Measurements from ENCODE around the gene TP53I3. TPM values are rescaled to one million over a fixed set of nuclear protein-coding genes. Genes with fewer than 3 reads are reported as not detected.

The TP53I3 gene
- total RNA-seq, 1 donor from 2014 or later = 1.2 TPM

DNA sequence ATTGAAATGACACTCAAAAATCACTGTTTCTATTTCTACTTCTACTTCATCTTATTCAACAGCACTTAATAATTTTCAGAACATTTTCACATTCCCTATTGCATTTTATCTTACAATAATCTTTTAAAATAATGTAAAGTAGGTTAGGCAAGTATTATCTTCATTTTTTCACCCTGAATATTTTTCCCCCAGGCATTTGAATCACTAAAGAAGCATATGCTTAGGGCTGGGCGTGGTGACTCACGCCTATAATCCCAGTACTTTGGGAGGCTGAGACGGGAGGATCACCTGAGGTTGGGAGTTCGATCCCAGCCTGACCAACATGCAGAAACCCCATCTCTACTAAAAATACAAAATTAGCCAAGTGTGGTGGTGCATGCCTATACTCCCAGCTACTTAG, 44.1 kb downstream of the TP53I3 start:
- peaks cover 27% of the 10 kb centered on the region for H3K36me3 Mint-ChIP-seq (ENCODE audit: low read depth)
- H3K9me3 Mint-ChIP-seq = no peaks in the 10 kb centered on the region
- peaks cover 8% of the 10 kb centered on the region for H3K4me1 Mint-ChIP-seq
- no peak overlapping the region for H3K4me3 Mint-ChIP-seq
- DNase-seq = no peak
- no peaks in the 10 kb centered on the region for H3K27me3 Mint-ChIP-seq
- intact Hi-C loops (cut with micrococcal nuclease) = no loop called here
- H3K27ac Mint-ChIP-seq = no peak overlapping the region

- no peaks in the 10 kb centered on the region for H3K9me3 Mint-ChIP-seq
- H3K27me3 Mint-ChIP-seq = no peaks in the 10 kb centered on the region
- no peak overlapping the region for H3K27ac Mint-ChIP-seq
- H3K4me1 Mint-ChIP-seq = peaks cover 6% of the 10 kb centered on the region
- peaks cover 27% of the 10 kb centered on the region for H3K36me3 Mint-ChIP-seq (ENCODE audit: low read depth)
- DNase-seq = no peak
- no peak overlapping the region for H3K4me3 Mint-ChIP-seq
- intact Hi-C loops (cut with micrococcal nuclease) = no loop called here
Measured at GRCh38 chr2:24038786-24039499, 45.7 kb downstream of the TP53I3 start.

Other genes with a start within 250 kb of the TP53I3 start
- gene ATAD2B, start 157.7 kb downstream of the TP53I3 start, total RNA-seq = 23.9 and 24.3 TPM in 2 replicates
- gene UBXN2A, start 144.4 kb downstream of the TP53I3 start, total RNA-seq = 11.5 and 13.1 TPM in 2 replicates
- gene MFSD2B, start 74.7 kb downstream of the TP53I3 start, total RNA-seq = 0.14 TPM in 1 of 2 replicates, not detected in the other
- 22.9 and 25.0 TPM in 2 replicates for gene WDCP, start 37.4 kb downstream of the TP53I3 start, total RNA-seq
- 0.43 and 0.51 TPM in 2 replicates for gene FKBP1B, start 35.1 kb downstream of the TP53I3 start, total RNA-seq
- gene SF3B6, start 8.5 kb downstream of the TP53I3 start, total RNA-seq = 143 and 154 TPM in 2 replicates
- 0.47 TPM in 1 of 2 replicates, not detected in the other for gene PFN4, start 38.5 kb upstream of the TP53I3 start, total RNA-seq
- 3.2 and 4.7 TPM in 2 replicates for gene FAM228B, start 38.6 kb upstream of the TP53I3 start, total RNA-seq
- not detected in 2 replicates for gene FAM228A, start 90.2 kb upstream of the TP53I3 start, total RNA-seq